ENCODE data around the gene ACSM4.

Gene ACSM4

DNA sequence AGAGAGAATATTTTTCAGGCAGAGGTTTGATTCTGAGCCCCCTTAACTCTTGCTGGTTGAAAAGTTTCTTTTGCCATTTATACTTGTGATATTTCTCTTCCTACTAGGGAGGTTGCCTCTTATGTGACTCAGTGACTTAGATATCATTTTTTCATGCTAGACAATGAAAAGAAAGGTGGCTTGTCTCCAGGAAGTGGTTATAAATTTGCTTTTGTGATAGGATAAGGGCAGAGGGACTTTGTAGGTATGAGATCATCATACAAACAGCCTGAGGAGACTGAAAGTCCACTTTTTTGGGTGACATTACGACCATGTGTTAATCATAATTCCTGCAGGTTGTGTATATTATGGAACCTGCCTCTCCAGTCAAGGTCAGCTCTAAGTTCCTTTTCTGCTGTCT lies 35.8 kb downstream of the ACSM4 start:
- DNase-seq (ENCODE audit: low spot score), result no peak

DNA sequence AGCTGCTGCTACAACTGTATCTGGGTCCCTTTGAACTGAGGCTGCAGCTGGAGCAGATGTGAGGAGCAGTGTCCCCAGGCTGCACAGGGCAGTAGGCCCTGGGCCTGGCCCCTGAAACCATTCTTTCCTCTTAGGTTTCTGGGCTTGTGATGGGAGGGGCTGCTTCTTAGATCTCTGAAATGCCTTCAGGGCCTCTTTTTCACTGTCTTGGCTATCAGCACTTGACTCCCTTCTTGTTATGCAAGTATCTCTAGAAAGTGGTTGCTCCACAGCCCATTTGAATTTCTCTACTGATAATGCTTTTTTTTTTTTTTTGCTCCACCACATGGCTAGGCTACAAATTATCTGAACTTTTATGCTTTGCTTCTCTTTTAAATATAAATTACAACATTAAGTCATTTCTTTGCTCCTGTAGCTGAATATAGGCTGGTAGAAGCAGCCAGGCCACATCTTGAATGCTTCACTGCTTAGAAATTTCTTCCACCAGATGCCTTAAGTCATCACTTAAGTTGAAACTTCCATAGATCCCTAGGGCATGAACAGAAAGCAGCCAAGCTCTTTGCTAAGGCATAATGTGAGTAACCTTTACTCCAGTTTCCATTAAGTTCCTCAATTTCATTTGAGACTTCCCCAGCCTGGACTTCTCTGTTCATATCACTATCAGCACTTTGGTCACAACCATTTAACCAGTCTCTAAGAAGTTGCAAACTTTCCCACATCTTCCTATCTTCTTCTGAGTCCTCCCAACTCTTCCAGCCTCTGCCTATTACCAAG lies 41.1 kb downstream of the ACSM4 start:
- DNase-seq (ENCODE audit: low spot score), result no peak

DNA sequence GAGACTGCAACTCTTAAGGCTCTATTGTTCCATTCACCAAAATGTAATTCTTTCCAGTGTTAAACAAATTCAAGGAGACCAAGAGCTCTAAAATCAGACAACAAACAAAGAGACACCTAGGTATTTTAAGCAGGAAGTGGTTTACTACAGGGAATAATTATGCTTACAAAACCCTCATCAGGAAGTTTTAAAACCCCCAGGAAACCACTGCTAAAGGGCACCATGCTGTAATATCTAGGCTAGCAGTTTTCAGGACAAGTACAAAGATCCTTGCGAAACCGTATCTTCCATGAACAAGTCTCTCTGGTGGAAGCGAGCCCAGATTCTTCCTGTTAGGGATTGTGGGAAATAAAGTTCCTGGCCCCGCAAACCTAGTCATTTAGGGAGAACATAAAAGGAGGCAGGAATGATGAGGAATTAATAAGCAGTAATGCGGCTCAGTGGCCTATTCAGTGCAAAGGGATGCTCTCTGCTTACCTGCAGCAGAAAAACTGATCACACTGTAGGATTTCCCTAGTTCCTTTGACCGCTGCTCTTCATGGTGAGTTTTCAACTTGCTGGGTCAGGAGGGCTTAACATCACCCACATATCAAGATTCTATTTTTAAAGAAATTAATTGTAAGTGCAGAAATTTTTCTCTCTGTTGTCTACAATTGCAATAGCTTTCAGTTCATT lies 42.8 kb downstream of the ACSM4 start:
- DNase-seq (ENCODE audit: low spot score), result no peak

DNA sequence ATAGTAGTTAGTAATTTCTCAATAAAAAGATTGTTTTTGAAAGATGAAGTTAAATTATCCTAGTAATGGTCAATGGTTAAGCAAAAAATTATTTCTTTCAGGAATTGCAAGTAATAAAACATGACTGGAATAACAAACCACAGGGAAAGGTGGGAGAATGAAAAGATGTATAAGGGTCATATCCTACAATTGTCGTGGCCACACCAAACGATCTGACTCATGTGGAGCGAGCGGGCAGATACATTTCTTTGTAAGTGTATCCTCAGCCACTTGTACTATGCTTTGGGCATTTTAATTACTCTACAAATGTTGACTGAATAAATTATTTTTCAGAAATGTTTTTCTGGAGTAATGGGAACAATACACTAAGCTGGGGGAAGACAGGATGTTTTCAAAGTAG lies 45.5 kb downstream of the ACSM4 start:
- DNase-seq (ENCODE audit: low spot score), result no peak

DNA sequence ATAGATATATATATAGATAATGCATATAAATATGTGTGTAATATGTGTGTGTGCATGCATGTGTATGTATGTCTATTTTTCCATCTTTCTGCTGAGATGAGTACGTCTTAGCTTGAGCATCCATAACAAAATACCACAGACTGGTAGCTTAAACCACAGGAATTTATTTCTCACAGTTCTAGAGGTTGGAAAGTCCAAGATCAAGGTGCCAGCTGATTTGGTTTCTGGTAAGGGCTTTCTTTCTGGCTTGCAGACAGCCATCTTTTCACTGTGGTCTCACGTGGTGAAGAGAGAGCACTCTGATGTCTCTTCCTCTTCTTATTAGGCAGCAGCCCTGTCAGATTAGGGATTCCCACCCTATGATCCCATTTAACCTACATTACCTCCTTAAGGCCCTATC lies 47.3 kb downstream of the ACSM4 start:
- DNase-seq (ENCODE audit: low spot score), result no peak

DNA sequence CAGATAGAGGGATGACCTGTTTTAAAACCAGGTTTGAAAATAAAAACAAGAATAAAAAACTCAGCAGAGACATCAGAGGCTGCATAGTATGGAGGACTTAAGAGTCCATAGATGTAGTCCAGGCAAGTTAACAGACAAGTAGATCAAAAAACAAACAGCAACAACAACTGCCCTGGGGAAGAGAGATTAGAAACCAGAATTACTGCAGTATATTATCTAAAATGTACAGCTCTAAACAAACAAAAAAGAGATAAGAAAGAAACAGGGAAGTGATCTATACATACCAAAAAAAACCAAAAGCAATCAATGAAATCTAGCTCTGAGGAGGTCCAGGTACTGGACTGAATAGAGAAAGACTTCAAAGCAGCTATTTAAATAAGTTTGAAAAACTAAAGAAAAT lies 48.8 kb downstream of the ACSM4 start:
- no peak for DNase-seq (ENCODE audit: low spot score)

DNA sequence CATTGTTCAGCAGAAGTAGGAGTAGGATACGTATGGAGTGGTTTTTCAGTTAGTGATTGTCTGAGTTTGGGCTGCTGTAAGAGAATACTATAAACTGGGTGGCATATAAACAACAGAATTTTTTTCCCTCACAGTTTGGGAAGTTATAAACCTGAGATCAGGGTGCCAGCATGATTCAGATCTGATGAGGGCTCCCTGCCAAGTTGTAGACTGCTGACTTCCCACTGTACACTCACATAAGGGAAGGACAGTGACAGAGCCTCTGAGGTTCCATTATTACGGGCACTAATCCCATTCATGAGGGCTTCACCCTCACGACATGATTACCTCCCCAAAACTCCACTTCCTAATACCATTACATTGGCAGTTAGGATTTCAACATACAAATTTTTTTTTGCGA lies 50.7 kb downstream of the ACSM4 start:
- DNase-seq (ENCODE audit: low spot score), result no peak

DNA sequence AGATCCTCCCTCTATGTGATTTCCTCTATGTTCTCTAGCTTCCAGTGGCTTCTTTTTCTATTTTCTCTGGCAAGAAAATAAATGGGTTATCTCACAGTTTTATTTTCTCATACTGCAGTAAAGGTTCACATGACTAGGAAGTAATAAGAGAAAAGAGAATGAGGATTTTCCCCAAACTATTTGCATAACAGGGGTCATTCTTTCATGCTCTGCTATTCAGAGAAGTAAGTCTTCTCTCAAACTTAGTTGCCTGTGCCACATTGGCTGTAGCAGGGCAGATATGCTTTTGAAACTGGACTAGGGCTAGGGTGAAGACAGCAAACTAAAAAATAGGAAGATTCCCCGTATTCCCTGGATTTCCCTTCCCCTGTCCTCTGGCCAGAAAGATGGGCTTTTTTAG lies 57.4 kb downstream of the ACSM4 start:
- DNase-seq (ENCODE audit: low spot score), result no peak

DNA sequence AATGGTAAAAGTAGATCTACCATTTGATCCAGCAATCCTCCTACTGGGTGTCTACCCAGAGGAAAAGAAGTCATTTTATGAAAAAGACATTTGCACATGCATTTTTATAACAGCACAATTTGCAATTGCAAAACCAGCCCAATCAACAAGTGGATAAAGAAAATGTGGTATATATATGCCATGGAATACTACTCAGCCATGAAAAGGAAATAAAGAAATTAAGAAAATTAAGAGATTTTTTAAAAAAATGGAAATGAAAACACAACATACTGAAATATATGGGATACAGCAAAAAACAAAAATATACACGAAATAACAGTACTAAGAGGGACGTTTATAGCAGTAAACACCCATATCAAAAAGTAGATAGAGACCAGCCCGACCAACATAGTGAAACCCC lies 58.9 kb downstream of the ACSM4 start:
- DNase-seq (ENCODE audit: low spot score), result no peak

DNA sequence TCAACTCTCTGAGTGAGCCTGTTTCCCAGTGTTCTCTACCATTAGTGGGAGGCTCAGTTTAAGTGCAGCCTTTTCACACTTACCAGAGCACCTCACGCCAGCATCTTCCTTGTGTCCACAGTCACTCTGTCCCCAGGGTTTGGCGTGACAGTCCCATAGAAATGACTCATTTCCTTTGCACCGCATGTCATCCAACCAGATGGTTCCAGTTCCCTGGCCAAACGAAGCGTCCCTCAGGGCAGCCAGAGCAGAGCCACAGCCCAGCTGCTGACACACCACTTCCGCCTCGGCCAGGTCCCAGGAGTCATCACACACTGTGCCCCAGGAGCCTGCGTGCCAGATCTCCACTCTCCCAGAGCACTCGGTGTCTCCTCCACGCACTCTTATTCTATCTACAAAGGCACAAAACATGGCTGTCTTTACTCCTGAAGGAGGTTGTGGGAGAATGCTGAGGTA lies 65.4 kb downstream of the ACSM4 start:
- no peak for DNase-seq (ENCODE audit: low spot score)

DNA sequence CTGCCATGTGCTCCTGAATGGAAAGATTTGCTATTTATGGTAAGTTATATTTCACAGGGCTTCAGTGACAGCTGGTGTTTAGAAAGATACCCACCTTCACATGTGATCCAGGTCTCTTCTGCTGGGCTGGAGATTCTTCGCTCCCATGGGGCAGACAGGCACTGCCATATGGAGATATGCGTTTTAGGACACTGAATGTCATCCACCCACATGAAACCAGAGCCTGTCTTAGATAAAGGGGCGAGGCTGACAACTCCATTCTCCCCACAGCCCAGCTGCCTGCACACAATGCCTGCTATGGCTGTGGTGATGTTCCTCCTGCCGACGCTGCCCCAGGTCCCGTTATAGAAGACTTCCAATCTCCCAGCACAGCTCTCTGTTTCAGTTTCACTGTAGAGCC lies 69.4 kb downstream of the ACSM4 start:
- no peak for DNase-seq (ENCODE audit: low spot score)

DNA sequence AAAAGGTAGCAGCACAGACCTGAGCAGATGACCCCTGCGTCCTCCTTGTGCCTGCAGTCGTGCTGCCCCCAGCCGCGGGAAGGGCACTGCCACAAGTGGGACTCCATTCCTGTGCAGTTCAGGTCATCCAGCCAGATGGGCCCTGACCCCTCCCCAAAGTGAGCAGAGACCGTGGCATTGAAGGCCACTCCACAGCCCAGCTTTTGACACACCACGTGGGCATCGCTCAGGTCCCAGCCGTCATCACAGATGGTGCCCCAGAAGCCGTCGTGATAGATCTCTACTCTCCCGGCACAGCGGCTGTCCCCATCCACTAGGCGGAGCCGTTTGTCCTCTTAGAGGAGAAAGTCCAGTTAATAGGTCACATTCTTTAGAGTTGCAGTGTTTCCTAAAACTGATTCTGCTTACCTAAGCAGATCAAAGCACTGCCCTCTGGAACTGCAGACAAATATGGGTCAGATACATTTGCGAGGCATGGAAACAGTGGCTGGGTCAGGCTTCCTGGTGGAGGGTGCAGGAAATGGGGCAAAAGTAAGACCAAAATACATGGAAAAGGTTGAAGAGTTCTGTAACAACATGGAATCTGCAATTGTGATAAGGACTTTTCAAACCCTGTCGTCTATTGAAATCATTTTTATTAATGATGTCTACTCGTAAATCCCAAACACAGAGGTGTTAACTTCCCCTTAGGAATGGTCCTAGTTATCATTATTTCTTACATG lies 70.7 kb downstream of the ACSM4 start:
- DNase-seq (ENCODE audit: low spot score), result peak; percentile 34

DNA sequence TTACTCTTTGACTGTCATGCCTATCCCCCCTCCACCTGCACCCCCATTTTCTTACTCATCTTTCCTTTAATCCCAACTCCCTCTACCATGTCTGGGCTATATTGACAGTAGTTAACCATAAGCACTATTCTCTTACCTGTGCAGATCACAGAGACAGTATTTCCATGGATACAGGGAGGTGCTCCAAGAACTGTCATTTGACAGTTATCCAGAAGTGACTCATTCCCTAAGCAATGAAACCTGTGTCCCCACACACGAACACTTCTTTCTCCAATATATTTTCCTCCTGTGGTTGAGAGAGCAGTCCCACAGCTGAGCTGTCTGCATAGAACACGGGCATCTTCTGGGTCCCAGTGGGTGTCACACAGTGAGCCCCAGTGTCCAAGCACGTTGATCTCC lies 71.3 kb downstream of the ACSM4 start:
- no peak for DNase-seq (ENCODE audit: low spot score)

DNA sequence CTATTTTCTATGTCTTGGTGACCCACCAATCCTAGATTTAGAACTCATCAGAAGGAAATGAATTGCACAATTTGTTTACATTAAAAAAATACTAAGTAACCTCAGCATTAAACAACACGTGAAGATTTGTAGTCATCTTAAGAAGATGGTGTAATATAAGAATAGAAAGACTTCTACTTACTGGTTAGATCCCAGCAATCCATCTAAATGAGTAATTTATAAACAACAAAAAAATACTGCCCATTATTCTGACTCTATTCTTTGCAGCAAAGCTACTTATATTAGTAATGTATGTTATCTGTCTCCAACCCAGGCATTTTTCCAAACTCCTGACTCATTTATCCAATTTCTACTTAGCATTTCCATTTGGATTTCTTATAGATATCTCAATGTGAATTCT lies 72.3 kb downstream of the ACSM4 start:
- no peak for DNase-seq (ENCODE audit: low spot score)

Measured in COLO829 (cell line).